GM10266 (cell line): ENCODE results near the gene KRT71.

Experiments used
- DNase-seq: peaks from one replicate; pipeline ENCODE4 v3.0.0; 2012; ENCODE audit errors: extremely low spot score
- CTCF ChIP-seq: IDR thresholded peaks from 2 replicates; pipeline ENCODE4 v1.5.1; 2012; ENCODE audit warnings: mild to moderate bottlenecking, low read depth; ENCODE audit not compliant: control insufficient read depth, insufficient read depth; ENCODE audit errors: missing control alignments

Gene KRT71

GRCh38 chr12:52531566-52532300 is 21.2 kb downstream of the KRT71 start:
- no peak for TF ChIP-seq CTCF
- no peak for DNase-seq

GRCh38 chr12:52530905-52531304 is 22.0 kb downstream of the KRT71 start:
- no peak for DNase-seq
- no peak for TF ChIP-seq CTCF

- no peak for TF ChIP-seq CTCF
- no peak for DNase-seq
Measured at GRCh38 chr12:52530366-52530765, 22.6 kb downstream of the KRT71 start.

- no peak for TF ChIP-seq CTCF
- DNase-seq, result no peak
Measured at GRCh38 chr12:52529846-52530245, 23.1 kb downstream of the KRT71 start.

- no peak for TF ChIP-seq CTCF
- DNase-seq, result no peak
Measured at GRCh38 chr12:52529417-52529816, 23.5 kb downstream of the KRT71 start.

- DNase-seq, result no peak
- TF ChIP-seq CTCF, result no peak
Measured at GRCh38 chr12:52528641-52529143, 24.3 kb downstream of the KRT71 start.

GRCh38 chr12:52527121-52527800 is 25.7 kb downstream of the KRT71 start:
- TF ChIP-seq CTCF, result no peak

More at GRCh38 chr12:52527121-52527800, 25.7 kb downstream of the KRT71 start:
- DNase-seq, result no peak
